GM23338 (cell line): ENCODE data around the gene LACRT. TPM values are rescaled to one million over a fixed set of nuclear protein-coding genes. Genes with fewer than 3 reads are reported as not detected.

ENCODE experiments used
- ATAC-seq: fragments of 200-7000 bp; cut with Tn5 transposase; 3 replicates; pipeline ENCODE4 v1.9.1; 2020
- DNase-seq: peaks from one replicate; pipeline ENCODE4 v3.0.0-alpha.2; 2015; ENCODE audit warnings: low spot score
- H2AFZ ChIP-seq: fragments of 200-600 bp; sonication (generic); 2 replicates; pipeline ENCODE4 v1.8.0; 2016; ENCODE audit warnings: antibody characterized with exemption, mild to moderate bottlenecking, moderate library complexity
- H3F3A ChIP-seq: fragments of 200-600 bp; sonication (generic); replicated peaks from 2 replicates; pipeline ENCODE4 v1.8.0; 2017; ENCODE audit warnings: antibody characterized with exemption, mixed run types, low read depth
- H3K27ac ChIP-seq: fragments of 200-600 bp; sonication (generic); 2 replicates; pipeline ENCODE4 v1.6.1; 2016; ENCODE audit warnings: low read depth
- H3K27me3 ChIP-seq: fragments of 200-600 bp; sonication (generic); 2 replicates; pipeline ENCODE4 v1.8.0; 2016; ENCODE audit warnings: mild to moderate bottlenecking, mixed run types, moderate library complexity; ENCODE audit not compliant: insufficient read depth
- H3K36me3 ChIP-seq: fragments of 200-600 bp; sonication (generic); 2 replicates; pipeline ENCODE4 v1.8.0; 2016; ENCODE audit warnings: mild to moderate bottlenecking; ENCODE audit not compliant: insufficient read depth
- H3K4me1 ChIP-seq: fragments of 200-600 bp; sonication (generic); 2 replicates; pipeline ENCODE4 v1.8.0; 2016; ENCODE audit warnings: mild to moderate bottlenecking, moderate library complexity; ENCODE audit not compliant: insufficient read depth
- H3K4me2 ChIP-seq: fragments of 200-600 bp; sonication (generic); 2 replicates; pipeline ENCODE4 v1.7.1; 2017; ENCODE audit warnings: mixed run types
- H3K4me3 ChIP-seq: fragments of 200-600 bp; sonication (generic); 2 replicates; pipeline ENCODE4 v1.6.1; 2016; ENCODE audit warnings: mixed run types
- H3K79me2 ChIP-seq: fragments of 200-600 bp; sonication (generic); replicated peaks from 2 replicates; pipeline ENCODE4 v1.8.0; 2017; ENCODE audit warnings: mild to moderate bottlenecking; ENCODE audit not compliant: insufficient read depth
- H3K9me2 ChIP-seq: fragments of 200-600 bp; sonication (generic); 2 replicates; pipeline ENCODE4 v1.8.0; 2017; ENCODE audit not compliant: insufficient read depth
- H4K20me1 ChIP-seq: fragments of 200-600 bp; sonication (generic); replicated peaks from 2 replicates; pipeline ENCODE4 v1.8.0; 2017; ENCODE audit warnings: mild to moderate bottlenecking; ENCODE audit not compliant: insufficient read depth
- H3K27ac Mint-ChIP-seq: 2 replicates; pipeline ENCODE4 v1.8.0; 2020; ENCODE audit warnings: inconsistent platforms, mild to moderate bottlenecking, moderate library complexity, mixed read lengths
- H3K27me3 Mint-ChIP-seq: 3 replicates; pipeline ENCODE4 v1.8.0; 2022; ENCODE audit warnings: low read depth, mild to moderate bottlenecking, moderate library complexity, mixed read lengths, inconsistent platforms; ENCODE audit not compliant: insufficient read depth, poor library complexity
- H3K36me3 Mint-ChIP-seq: 3 replicates; pipeline ENCODE4 v1.8.0; 2021; ENCODE audit warnings: low read depth, mild to moderate bottlenecking, inconsistent platforms, moderate library complexity, mixed read lengths
- H3K4me1 Mint-ChIP-seq: 3 replicates; pipeline ENCODE4 v1.8.0; 2020; ENCODE audit warnings: mild to moderate bottlenecking, inconsistent platforms, mixed read lengths
- H3K4me3 Mint-ChIP-seq: 3 replicates; pipeline ENCODE4 v1.8.0; 2021; ENCODE audit warnings: moderate library complexity, mild to moderate bottlenecking, inconsistent platforms, mixed read lengths
- H3K9me3 Mint-ChIP-seq: 3 replicates; pipeline ENCODE4 v1.8.0; 2020; ENCODE audit warnings: moderate library complexity, mild to moderate bottlenecking, inconsistent platforms, mixed read lengths
- CREB1 ChIP-seq: fragments of 250-450 bp; sonication (Bioruptor Pico); IDR thresholded peaks from 2 replicates; pipeline ENCODE4 v1.5.0; 2020; ENCODE audit warnings: low read depth, mild to moderate bottlenecking, moderate library complexity
- ETS1 ChIP-seq: IDR thresholded peaks from 2 replicates; pipeline ENCODE4 v1.6.1; 2016; ENCODE audit warnings: antibody characterized with exemption
- EZH2 ChIP-seq: fragments of 200-600 bp; sonication (generic); IDR thresholded peaks from one replicate; pipeline ENCODE4 v1.8.0; 2017; ENCODE audit warnings: antibody characterized with exemption, mild to moderate bottlenecking, low read depth; ENCODE audit not compliant: unreplicated experiment
- EZH2phosphoT487 ChIP-seq: fragments of 200-600 bp; sonication (generic); IDR thresholded peaks from one replicate; pipeline ENCODE4 v1.8.1; 2018; ENCODE audit warnings: antibody characterized with exemption; ENCODE audit not compliant: unreplicated experiment
- JUNB ChIP-seq: IDR thresholded peaks from one replicate; pipeline ENCODE4 v1.6.1; 2016; ENCODE audit warnings: antibody characterized with exemption; ENCODE audit not compliant: unreplicated experiment
- NANOG ChIP-seq: IDR thresholded peaks from 2 replicates; pipeline ENCODE4 v1.6.1; 2016; ENCODE audit warnings: antibody characterized with exemption, borderline replicate concordance
- POLR2AphosphoS5 ChIP-seq: IDR thresholded peaks from 2 replicates; pipeline ENCODE4 v1.6.1; 2016; ENCODE audit warnings: antibody characterized with exemption, low read depth
- REST ChIP-seq: IDR thresholded peaks from one replicate; pipeline ENCODE4 v1.6.1; 2018; ENCODE audit warnings: antibody characterized with exemption; ENCODE audit not compliant: unreplicated experiment
- STAT1 ChIP-seq: IDR thresholded peaks from one replicate; pipeline ENCODE4 v1.6.1; 2016; ENCODE audit warnings: antibody characterized with exemption; ENCODE audit not compliant: unreplicated experiment
- ZNF114 ChIP-seq: fragments of 250-450 bp; sonication (Bioruptor Pico); IDR thresholded peaks from 2 replicates; pipeline ENCODE4 v1.5.0; 2020; ENCODE audit warnings: mild to moderate bottlenecking, moderate library complexity
- ZNF331 ChIP-seq: fragments of 250-450 bp; sonication (Bioruptor Pico); IDR thresholded peaks from 2 replicates; pipeline ENCODE4 v1.5.0; 2020; ENCODE audit warnings: low read depth, mild to moderate bottlenecking, moderate library complexity
- polyA plus RNA-seq: library from polyadenylated mRNA; unstranded; fragments of >200 nt; fragmentation: Nextera tagmentation; extraction: Ambion mirVana; gene quantifications from 2 replicates; pipeline ENCODE4 v1.2.1, GENCODE V29; 2016
- total RNA-seq: library from RNA; depleted of rRNA; stranded (reverse); fragments of >200 nt; shearing (Covaris generic); gene quantifications from 2 replicates; pipeline ENCODE4 v1.2.3, GENCODE V29; 2014
- TF ChIP-seq, protein P1 (sequence below): fragments of 250-450 bp; sonication (Bioruptor Pico); IDR thresholded peaks from 2 replicates; pipeline ENCODE4 v1.5.0; 2020; ENCODE audit warnings: mild to moderate bottlenecking, moderate library complexity
- TF ChIP-seq, protein P2 (sequence below), 2 experiments: fragments of 200-600 bp in 1 of 2; sonication (generic) in 1 of 2; conservative IDR thresholded peaks; 2 replicates each; pipeline versions ENCODE4 v1.5.1 to v1.6.1; 2016 to 2017; ENCODE audit warnings: antibody characterized with exemption in 2 of 2, low read depth in 2 of 2, mild to moderate bottlenecking in 2 of 2, moderate library complexity in 1 of 2

LACRT gene
- total and polyA plus RNA-seq, 2 experiments from 2014 or later: not detected

DNA sequence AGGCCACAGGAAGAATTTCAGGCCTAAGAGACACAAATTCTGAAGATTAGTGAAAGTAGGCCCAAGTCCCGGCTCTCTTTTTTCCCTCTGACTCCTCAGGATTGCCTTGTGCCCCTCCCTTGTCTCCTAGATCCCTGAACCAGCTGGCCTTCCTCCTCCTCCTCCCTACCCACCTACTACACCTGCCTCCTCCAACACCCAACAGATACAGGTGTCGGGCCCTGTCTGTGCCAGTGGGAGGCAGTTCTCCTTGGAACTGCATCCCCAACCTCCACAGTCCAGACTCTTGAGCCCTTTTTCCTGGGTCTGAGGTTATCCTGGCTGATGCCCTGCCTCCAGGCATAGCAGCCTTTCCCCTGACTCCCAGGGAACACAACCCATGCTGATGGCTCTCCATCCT lies 48.1 kb downstream of the LACRT start:
- H3K4me1 Mint-ChIP-seq: peaks cover 65% of the 10 kb centered on the region
- no peak for ATAC-seq
- Histone ChIP-seq H4K20me1 (no peaks in the 10 kb centered on the region), H3K36me3 (no peaks in the 10 kb centered on the region), H3K4me2 (no peak overlapping the region; the same call in 1 of the 2 replicates), H3K4me3 (no peak overlapping the region), H3K79me2 (no peaks in the 10 kb centered on the region), H3K27me3 (peaks cover 46% of the 10 kb centered on the region), H2AFZ (no peak overlapping the region), H3K9me2 (no peaks in the 10 kb centered on the region), H3K27ac (no peak overlapping the region), H3F3A (no peaks in the 10 kb centered on the region), H3K4me1 (peaks cover 38% of the 10 kb centered on the region)
- H3K9me3 Mint-ChIP-seq: no peaks in the 10 kb centered on the region
- TF ChIP-seq, protein P1, sequence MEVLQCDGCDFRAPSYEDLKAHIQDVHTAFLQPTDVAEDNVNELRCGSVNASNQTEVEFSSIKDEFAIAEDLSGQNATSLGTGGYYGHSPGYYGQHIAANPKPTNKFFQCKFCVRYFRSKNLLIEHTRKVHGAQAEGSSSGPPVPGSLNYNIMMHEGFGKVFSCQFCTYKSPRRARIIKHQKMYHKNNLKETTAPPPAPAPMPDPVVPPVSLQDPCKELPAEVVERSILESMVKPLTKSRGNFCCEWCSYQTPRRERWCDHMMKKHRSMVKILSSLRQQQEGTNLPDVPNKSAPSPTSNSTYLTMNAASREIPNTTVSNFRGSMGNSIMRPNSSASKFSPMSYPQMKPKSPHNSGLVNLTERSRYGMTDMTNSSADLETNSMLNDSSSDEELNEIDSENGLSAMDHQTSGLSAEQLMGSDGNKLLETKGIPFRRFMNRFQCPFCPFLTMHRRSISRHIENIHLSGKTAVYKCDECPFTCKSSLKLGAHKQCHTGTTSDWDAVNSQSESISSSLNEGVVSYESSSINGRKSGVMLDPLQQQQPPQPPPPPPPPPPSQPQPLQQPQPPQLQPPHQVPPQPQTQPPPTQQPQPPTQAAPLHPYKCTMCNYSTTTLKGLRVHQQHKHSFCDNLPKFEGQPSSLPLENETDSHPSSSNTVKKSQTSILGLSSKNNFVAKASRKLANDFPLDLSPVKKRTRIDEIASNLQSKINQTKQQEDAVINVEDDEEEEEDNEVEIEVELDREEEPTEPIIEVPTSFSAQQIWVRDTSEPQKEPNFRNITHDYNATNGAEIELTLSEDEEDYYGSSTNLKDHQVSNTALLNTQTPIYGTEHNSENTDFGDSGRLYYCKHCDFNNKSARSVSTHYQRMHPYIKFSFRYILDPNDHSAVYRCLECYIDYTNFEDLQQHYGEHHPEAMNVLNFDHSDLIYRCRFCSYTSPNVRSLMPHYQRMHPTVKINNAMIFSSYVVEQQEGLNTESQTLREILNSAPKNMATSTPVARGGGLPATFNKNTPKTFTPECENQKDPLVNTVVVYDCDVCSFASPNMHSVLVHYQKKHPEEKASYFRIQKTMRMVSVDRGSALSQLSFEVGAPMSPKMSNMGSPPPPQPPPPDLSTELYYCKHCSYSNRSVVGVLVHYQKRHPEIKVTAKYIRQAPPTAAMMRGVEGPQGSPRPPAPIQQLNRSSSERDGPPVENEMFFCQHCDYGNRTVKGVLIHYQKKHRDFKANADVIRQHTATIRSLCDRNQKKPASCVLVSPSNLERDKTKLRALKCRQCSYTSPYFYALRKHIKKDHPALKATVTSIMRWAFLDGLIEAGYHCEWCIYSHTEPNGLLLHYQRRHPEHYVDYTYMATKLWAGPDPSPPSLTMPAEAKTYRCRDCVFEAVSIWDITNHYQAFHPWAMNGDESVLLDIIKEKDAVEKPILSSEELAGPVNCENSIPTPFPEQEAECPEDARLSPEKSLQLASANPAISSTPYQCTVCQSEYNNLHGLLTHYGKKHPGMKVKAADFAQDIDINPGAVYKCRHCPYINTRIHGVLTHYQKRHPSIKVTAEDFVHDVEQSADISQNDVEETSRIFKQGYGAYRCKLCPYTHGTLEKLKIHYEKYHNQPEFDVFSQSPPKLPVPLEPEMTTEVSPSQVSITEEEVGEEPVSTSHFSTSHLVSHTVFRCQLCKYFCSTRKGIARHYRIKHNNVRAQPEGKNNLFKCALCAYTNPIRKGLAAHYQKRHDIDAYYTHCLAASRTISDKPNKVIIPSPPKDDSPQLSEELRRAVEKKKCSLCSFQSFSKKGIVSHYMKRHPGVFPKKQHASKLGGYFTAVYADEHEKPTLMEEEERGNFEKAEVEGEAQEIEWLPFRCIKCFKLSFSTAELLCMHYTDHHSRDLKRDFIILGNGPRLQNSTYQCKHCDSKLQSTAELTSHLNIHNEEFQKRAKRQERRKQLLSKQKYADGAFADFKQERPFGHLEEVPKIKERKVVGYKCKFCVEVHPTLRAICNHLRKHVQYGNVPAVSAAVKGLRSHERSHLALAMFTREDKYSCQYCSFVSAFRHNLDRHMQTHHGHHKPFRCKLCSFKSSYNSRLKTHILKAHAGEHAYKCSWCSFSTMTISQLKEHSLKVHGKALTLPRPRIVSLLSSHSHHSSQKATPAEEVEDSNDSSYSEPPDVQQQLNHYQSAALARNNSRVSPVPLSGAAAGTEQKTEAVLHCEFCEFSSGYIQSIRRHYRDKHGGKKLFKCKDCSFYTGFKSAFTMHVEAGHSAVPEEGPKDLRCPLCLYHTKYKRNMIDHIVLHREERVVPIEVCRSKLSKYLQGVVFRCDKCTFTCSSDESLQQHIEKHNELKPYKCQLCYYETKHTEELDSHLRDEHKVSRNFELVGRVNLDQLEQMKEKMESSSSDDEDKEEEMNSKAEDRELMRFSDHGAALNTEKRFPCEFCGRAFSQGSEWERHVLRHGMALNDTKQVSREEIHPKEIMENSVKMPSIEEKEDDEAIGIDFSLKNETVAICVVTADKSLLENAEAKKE (CRISPR knock-in tag): no peak
- no peak for TF ChIP-seq JUNB
- TF ChIP-seq, protein P2, sequence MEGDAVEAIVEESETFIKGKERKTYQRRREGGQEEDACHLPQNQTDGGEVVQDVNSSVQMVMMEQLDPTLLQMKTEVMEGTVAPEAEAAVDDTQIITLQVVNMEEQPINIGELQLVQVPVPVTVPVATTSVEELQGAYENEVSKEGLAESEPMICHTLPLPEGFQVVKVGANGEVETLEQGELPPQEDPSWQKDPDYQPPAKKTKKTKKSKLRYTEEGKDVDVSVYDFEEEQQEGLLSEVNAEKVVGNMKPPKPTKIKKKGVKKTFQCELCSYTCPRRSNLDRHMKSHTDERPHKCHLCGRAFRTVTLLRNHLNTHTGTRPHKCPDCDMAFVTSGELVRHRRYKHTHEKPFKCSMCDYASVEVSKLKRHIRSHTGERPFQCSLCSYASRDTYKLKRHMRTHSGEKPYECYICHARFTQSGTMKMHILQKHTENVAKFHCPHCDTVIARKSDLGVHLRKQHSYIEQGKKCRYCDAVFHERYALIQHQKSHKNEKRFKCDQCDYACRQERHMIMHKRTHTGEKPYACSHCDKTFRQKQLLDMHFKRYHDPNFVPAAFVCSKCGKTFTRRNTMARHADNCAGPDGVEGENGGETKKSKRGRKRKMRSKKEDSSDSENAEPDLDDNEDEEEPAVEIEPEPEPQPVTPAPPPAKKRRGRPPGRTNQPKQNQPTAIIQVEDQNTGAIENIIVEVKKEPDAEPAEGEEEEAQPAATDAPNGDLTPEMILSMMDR (conservative IDR thresholded peaks at IDR 0.05; ENCODE audit: low read depth in 2 of 2): no peak
- no peak for TF ChIP-seq CREB1 (CRISPR knock-in tag)
- no peak for TF ChIP-seq POLR2AphosphoS5
- no peak for TF ChIP-seq EZH2
- no peak for TF ChIP-seq ETS1
- TF ChIP-seq NANOG: no peak
- TF ChIP-seq STAT1: no peak
- no peak for TF ChIP-seq EZH2phosphoT487
- TF ChIP-seq ZNF331 (CRISPR knock-in tag): no peak
- TF ChIP-seq ZNF114: no peak
- TF ChIP-seq REST: no peak
- no peak overlapping the region for H3K27ac Mint-ChIP-seq
- H3K27me3 Mint-ChIP-seq: peaks cover 44% of the 10 kb centered on the region
- no peaks in the 10 kb centered on the region; the same call in 2 of the 3 replicates for H3K36me3 Mint-ChIP-seq
- H3K4me3 Mint-ChIP-seq: no peak overlapping the region
- DNase-seq: no peak
